ENCODE measurements around the gene TNFRSF13B. TPM values are rescaled to one million over a fixed set of nuclear protein-coding genes. Genes with fewer than 3 reads are reported as not detected.
"Not testable (repeated sequence)": the region's sequence is repeated elsewhere in the genome, so short reads cannot be mapped to it uniquely, and the experiment has no call there.

Gene TNFRSF13B
- total RNA-seq, 6 experiments from 2014 or later: not detected

DNA sequence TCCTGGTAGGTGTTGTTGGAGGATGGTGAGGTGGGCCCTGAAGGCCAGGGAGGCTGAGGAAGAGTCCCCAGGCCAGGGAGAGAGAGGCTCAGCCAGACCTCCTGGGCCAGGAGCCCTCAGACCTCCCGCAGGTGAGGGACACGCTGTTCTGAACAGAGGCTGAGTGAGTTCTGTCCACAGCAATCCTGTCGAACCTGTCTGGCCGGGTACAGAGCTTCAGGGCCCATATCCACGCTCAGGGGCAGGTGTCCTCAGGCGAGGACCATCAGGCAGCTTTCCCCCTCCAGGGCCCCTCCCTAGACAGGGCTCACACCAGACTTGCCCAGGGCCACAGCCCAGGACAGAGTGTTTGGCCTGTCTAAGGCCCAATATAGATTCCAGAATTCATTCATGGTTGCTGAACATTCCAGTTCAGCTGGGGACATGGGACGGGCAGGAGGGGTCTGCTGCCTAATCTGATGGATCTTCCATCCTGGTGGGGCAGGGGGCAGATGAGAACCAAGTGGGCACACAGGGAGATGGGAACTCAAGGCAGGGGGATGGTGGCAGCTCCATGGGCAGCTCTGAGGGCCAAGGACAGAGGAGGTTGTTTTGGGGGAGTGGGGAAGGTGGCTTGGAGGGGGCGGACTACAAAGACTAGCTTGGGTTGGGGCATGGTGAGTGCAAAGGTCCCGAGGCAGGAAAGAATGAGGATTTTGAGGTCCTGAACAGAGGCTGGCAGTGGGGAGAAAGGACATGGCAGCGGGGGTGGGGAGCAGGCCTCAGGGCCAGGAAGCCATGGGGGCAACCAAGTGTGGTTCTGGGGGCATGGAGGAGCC, 46.9 kb upstream of the TNFRSF13B start:
- TF ChIP-seq, protein P1, sequence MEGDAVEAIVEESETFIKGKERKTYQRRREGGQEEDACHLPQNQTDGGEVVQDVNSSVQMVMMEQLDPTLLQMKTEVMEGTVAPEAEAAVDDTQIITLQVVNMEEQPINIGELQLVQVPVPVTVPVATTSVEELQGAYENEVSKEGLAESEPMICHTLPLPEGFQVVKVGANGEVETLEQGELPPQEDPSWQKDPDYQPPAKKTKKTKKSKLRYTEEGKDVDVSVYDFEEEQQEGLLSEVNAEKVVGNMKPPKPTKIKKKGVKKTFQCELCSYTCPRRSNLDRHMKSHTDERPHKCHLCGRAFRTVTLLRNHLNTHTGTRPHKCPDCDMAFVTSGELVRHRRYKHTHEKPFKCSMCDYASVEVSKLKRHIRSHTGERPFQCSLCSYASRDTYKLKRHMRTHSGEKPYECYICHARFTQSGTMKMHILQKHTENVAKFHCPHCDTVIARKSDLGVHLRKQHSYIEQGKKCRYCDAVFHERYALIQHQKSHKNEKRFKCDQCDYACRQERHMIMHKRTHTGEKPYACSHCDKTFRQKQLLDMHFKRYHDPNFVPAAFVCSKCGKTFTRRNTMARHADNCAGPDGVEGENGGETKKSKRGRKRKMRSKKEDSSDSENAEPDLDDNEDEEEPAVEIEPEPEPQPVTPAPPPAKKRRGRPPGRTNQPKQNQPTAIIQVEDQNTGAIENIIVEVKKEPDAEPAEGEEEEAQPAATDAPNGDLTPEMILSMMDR (IDR thresholded peaks at IDR 0.05): no peak
- H3K27ac Mint-ChIP-seq: no peak overlapping the region
- DNase-seq: no peak
- H3K9me3 Mint-ChIP-seq: peaks cover 3% of the 10 kb centered on the region; the same call in 1 of the 2 replicates
- peaks cover 6% of the 10 kb centered on the region for H3K4me1 Mint-ChIP-seq (ENCODE audit: low read depth)
- H3K27me3 Mint-ChIP-seq (ENCODE audit: insufficient read depth): peaks cover 1% of the 10 kb centered on the region
- H3K4me3 Mint-ChIP-seq: no peak overlapping the region
- 0 out of 2 replicates have a peak, but pooled peaks cover 3% of the 10 kb centered on the region for H3K36me3 Mint-ChIP-seq (ENCODE audit: low read depth)

- no peak overlapping the region for H3K4me3 Mint-ChIP-seq
- TF ChIP-seq, protein P1 (IDR thresholded peaks at IDR 0.05): no peak
- H3K9me3 Mint-ChIP-seq: peaks cover 3% of the 10 kb centered on the region; the same call in 1 of the 2 replicates
- H3K27me3 Mint-ChIP-seq (ENCODE audit: insufficient read depth): peaks cover 1% of the 10 kb centered on the region
- 0 out of 2 replicates have a peak, but pooled peaks cover 3% of the 10 kb centered on the region for H3K36me3 Mint-ChIP-seq (ENCODE audit: low read depth)
- DNase-seq: no peak
- no peak overlapping the region for H3K27ac Mint-ChIP-seq
- peaks cover 6% of the 10 kb centered on the region for H3K4me1 Mint-ChIP-seq (ENCODE audit: low read depth)
Observed at GRCh38 chr17:17018021-17018441, 46.1 kb upstream of the TNFRSF13B start.

- no peak for DNase-seq
- H3K4me3 Mint-ChIP-seq: no peak overlapping the region
- H3K27me3 Mint-ChIP-seq (ENCODE audit: insufficient read depth): peaks cover 1% of the 10 kb centered on the region
- TF ChIP-seq, protein P1 (IDR thresholded peaks at IDR 0.05): no peak
- H3K9me3 Mint-ChIP-seq: peaks cover 3% of the 10 kb centered on the region; the same call in 1 of the 2 replicates
- no peak overlapping the region for H3K27ac Mint-ChIP-seq
- H3K4me1 Mint-ChIP-seq (ENCODE audit: low read depth): peaks cover 6% of the 10 kb centered on the region
- 0 out of 2 replicates have a peak, but pooled peaks cover 3% of the 10 kb centered on the region for H3K36me3 Mint-ChIP-seq (ENCODE audit: low read depth)
Observed at GRCh38 chr17:17017343-17018014, 45.6 kb upstream of the TNFRSF13B start.

DNA sequence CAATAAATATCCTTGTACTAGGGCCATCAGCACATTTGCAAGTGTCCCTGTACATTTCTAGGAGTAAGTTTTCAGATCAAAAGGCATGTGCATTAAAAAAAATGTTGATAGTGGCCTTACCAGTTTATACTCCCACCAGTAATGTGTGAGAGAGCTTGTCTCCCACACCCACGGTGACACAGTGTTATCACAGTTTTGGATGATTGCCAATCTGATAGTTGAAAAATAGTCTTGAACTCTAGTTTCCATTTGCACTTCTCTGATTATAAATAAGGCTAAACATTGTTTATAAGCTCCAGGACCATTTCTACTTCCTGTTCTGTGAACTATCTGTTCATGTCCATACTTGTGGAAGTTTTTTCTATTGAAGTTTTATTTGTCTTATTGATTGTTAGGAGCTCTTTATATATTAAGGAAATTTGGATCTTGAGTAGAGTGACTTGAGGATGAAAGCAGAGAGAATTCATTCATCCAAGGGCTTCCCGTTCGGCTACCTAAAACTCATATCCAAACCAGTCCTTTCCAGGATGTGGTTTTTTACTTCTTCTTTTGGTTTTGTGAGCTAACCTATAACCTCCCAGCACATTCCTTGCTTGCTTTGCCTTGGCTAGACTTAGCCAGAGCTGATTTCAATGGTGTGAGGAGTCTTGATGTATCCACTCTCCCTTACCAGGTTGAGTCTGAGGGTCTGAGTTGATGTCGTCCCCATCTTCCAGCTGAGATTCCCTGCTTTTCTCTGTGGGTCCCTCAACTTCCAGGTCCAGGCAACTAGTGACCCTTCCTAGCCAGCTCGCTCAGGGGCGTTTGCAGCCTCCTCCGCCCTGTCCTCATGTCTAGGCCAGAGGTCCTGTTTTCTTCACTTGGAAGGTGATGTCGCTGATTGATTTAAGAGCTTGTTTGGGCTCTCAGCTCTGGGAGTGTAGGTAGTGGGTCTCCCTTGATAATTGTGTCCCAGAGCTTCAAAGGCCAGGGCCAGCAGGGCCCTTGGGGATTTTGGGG, 44.6 kb upstream of the TNFRSF13B start:
- DNase-seq; H3K27me3 Mint-ChIP-seq (ENCODE audit: insufficient read depth); H3K4me3 Mint-ChIP-seq; H3K4me1 Mint-ChIP-seq (ENCODE audit: low read depth); H3K27ac Mint-ChIP-seq; H3K36me3 Mint-ChIP-seq (ENCODE audit: low read depth); H3K9me3 Mint-ChIP-seq: not testable (repeated sequence)

- no peak overlapping the region for H3K4me3 Mint-ChIP-seq
- TF ChIP-seq, protein P1 (IDR thresholded peaks at IDR 0.05): no peak
- H3K27me3 Mint-ChIP-seq (ENCODE audit: insufficient read depth): peaks cover 1% of the 10 kb centered on the region
- peaks cover 3% of the 10 kb centered on the region; the same call in 1 of the 2 replicates for H3K9me3 Mint-ChIP-seq
- H3K36me3 Mint-ChIP-seq (ENCODE audit: low read depth): 0 out of 2 replicates have a peak, but pooled peaks cover 3% of the 10 kb centered on the region
- no peak for DNase-seq
- H3K4me1 Mint-ChIP-seq (ENCODE audit: low read depth): peaks cover 6% of the 10 kb centered on the region
- no peak overlapping the region for H3K27ac Mint-ChIP-seq
Observed at GRCh38 chr17:17015230-17015629, 43.3 kb upstream of the TNFRSF13B start.

- H3K4me1 Mint-ChIP-seq (ENCODE audit: low read depth): peaks cover 11% of the 10 kb centered on the region
- H3K36me3 Mint-ChIP-seq (ENCODE audit: low read depth); DNase-seq; H3K9me3 Mint-ChIP-seq; H3K27me3 Mint-ChIP-seq (ENCODE audit: insufficient read depth); H3K27ac Mint-ChIP-seq; H3K4me3 Mint-ChIP-seq: not testable (repeated sequence)
Observed at GRCh38 chr17:17014748-17015124, 42.8 kb upstream of the TNFRSF13B start.

DNA sequence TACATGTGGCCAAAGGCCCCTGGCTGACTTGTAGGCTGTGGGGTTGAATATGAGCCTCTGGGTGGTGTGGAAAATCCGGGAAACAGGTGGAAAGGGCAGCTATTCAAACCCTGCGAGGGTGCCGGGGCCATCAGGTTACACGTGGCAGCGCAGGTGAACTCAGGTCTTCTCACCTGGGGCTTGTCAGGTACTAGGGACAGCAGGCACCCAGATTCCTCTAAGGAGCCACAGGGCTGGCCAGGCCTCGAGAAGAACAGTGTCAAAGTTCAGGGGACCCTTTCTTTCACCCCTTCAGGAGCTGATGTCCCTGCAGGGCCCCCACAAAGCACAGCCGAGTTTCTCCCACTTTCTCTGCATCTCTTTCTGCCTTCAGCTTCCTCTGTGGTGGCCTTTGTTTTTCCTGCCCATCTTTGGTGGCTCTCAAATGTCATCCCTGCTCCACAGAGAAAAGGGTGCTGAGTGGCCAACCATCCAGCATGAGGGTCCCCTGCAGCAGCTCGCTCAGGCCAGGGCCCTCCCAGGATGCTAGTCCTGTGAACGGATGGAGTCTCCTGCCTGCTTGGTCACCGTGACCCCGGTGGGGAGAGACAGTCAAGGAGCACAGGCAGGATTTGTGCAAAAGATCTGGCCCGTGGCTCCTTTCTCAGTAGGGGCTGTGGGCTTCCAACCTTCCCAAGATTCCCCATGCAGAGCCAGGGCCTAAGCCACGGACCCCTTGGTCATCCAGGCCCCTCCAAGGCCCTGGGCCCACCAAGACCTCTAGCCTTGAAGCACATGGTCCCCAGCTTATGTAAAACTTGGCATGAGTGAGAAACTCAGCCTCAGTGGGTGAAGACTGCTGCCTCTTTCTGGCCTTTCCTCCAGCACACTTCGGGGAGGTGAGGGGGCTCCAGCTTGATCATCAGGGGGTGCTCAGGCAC, 42.2 kb upstream of the TNFRSF13B start:
- H3K36me3 Mint-ChIP-seq (ENCODE audit: low read depth); H3K27ac Mint-ChIP-seq; H3K4me3 Mint-ChIP-seq; H3K27me3 Mint-ChIP-seq (ENCODE audit: insufficient read depth); H3K9me3 Mint-ChIP-seq; DNase-seq: not testable (repeated sequence)
- H3K4me1 Mint-ChIP-seq (ENCODE audit: low read depth): peaks cover 17% of the 10 kb centered on the region

All from HFFc6 (cell line).